Measurements from ENCODE around the gene ATAD2B.

ATAD2B gene

DNA sequence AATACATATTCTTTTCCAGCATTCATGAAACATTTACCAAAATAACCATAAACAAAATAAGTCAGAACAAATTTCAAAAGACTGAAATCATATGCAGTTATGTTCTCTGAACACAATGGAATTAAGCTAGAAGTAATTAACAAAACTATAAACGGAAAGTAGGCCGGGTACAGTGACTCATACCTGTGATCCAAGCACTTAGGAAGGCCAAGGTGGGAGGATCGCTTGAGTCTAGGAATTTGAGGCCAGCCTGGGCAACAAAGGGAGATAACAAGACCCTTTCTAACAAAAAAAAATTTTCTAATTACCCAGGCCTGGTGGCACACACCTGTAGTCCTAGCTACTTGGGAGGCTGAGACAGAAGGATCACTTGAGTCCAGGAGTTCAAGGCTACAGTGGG lies 14.9 kb downstream of the ATAD2B start:
- no peak for DNase-seq (ENCODE audit: low spot score)

DNA sequence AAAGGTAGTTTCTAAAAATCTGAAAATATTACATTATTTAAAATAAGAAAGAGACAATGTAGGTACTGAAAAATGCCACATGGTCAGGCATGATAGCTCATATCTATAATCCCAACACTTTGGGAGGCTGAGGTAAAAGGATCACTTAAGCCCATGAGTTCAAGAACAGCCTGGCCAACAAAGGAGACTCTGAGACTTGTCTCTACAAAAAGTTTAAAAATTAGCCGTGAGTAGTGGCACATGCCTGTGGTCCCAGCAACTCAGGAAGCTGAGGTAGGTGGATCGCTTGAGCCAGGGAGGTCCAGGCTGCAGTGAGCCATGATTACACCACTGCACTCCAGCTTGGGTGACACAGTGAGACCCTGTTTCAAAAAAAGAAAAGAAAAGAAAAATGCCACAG lies 21.8 kb downstream of the ATAD2B start:
- DNase-seq (ENCODE audit: low spot score), result no peak

DNA sequence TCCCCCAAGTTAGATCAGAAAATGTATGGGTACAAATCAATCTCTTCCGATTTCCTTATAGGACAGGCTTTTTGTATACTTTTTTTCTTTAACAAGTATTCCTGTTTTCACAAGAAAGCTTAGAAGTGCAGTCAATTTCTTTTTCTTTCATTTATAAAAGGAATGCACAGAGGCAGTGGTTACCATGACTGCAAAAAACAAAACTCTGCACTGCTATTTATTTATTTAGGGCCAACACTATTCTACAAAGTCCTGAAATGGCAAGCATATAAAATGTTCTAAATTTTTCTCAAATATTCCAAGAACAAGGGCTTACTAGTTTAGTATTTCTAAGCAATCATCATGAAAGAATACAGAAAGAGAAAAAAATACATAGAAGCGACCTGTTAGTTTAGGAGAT lies 22.2 kb downstream of the ATAD2B start:
- DNase-seq (ENCODE audit: low spot score), result no peak

DNA sequence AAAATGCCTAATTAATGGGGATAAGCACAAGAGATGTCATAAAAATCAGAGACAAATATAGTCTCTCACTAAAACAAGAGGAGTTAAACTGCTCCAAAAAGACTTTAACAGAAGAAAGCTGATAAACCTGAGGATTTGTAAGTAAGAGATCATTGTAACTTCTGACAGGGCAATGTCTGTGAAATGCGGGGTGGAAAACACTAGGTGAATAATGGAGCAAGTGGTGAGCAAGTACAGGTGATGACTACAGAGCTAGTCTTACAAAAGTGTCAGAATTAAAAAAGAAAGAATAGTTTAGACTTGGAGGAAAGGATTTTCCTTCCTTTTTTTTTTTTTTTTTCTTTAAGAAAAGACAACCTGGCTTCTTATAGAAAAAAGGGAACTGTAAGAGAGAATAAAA lies 22.7 kb downstream of the ATAD2B start:
- no peak for DNase-seq (ENCODE audit: low spot score)

DNA sequence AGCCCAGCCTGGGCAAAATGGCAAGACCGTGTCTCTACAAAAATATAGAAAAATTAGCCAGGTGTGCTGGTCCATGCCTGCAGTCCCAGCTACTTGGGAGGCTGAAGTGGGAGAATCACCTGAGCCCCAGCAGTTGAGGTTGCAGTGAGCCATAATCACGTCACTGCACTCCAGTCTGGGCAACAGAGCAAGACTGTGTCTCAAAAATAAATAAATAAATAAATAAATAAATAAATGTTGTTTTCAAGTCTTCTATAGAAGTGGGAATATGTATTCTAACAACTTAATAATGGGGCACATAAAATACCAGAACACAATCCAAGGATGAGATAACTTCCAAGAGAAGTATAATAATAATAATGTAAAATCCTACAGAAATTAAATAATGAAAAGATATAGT lies 23.9 kb downstream of the ATAD2B start:
- DNase-seq (ENCODE audit: low spot score), result no peak

DNA sequence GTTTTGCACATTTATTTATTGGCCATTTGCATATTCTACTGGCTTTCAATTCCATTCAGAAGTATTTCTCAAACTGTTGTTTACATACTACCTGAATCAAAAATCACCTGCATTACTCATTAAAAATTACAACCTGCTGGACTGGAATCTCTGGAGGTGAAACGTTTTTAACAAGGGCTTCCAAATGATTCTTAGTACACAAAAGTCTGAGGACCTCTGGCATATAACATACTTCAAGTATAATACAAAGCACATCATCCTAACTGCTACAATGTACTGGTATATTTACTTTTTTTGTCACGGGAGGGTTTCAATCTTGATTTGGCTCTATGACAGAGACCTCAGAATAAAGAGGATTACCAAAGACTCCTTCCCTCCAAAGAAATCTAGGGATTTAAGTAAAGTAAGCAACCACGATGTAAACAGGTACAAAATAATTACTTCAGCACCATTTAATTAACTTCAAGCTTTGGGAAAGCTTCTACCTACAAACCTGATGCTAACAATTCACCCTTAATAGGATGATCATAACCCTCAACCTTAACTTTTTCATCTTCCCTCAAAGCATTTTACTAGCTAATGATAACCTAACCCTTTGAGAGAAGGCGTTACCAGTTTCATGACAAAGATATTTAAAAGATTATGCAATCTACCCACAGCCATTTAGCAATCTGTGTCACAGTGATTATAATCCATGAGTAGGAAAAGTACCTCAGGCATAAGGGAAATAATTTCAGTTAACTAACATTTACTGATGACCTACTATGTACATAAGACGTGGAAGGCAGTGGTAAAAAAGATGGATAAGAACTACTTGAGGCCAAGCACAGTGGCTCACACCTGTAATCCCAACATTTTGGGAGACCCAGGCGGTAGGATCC lies 24.7 kb downstream of the ATAD2B start:
- no peak for DNase-seq (ENCODE audit: low spot score)

DNA sequence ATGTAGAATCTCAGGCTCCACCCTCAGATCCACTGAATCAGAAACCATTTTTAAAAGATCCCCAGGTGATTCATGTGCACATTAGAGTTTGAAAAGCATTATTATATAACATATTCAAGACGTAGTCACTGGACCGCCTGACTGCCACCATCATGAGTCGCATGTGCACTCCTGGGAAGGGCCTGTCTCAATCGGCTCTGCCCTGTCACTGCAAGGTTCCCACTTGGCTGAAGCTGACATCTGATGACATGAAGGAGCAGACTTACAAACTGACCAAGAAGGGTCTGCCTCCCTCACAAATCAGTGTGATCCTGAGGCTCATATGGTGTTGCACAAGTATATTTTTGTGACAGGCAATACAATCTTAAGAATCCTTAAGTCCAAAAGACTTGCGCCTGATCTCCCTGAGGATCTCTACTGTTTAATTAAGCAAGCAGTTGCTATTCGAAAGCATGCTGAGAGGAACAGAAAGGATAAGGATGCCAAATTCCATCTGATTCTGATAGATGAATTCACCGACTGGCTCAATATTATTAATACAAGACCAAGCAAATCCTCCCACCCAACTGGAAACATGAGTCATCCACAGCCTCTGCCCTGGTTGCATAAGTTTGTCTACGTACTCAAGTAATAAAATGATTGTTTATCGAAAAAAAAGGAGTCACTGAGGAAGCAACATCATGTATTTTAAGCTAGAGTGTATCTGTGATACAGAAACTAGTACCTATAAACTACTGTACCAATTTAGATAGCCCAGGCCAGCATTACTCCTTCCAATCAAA lies 26.2 kb downstream of the ATAD2B start:
- DNase-seq (ENCODE audit: low spot score), result no peak

DNA sequence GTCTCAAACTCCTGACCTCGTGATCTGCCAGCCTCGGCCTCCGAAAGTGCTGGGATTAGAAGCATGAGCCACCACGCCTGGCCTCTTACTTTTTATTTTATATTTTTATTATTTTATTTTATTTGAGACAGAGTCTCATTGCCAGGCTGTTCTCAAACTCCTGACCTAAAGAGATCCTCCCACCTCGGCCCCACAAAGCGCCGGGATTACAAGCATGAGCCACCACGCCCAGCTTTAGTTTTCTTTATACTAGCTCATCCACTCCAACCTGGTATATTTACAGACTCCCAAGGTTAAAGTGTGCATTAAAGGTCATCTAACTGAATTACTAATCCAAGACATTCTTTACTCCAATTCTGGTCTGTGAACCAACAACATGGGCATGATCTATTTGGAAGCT lies 26.8 kb downstream of the ATAD2B start:
- DNase-seq (ENCODE audit: low spot score), result no peak

DNA sequence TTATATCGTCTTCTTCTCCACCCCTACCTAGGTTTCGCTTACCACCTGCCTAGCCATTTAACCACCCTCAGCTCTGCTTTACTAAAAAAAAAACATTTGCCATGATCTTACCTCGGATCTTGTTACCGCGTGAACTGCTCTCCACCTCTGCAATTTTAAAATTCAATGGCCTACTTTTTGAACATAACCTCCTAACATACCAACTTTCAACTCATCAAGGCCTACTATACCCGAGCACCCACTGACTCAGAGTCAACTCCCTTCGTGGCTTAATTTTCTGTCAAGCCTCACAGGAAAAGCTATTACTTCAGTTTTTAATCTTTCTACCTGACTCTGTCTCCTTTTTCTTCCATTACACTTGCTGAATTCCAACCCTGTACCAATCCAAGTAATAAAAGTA lies 55.7 kb downstream of the ATAD2B start:
- DNase-seq (ENCODE audit: low spot score), result no peak

DNA sequence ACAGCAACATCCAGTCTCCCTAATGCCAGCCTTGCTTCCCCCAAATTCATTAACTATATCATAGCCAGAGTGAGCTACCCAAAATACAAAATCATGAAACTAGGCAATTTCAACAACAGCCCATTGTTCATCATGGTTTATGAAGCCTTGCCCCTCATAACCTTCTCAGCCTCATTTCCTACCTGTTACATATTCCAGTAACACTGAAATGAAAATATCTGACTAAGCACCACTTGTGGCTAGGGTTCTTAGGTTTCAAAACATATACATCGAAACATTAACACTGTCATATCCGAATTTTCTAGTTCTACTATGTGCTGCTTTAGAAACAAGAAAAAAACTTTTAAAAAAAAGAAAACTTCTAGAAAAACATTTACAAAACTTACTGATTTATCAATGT lies 59.5 kb downstream of the ATAD2B start:
- DNase-seq (ENCODE audit: low spot score), result no peak

DNA sequence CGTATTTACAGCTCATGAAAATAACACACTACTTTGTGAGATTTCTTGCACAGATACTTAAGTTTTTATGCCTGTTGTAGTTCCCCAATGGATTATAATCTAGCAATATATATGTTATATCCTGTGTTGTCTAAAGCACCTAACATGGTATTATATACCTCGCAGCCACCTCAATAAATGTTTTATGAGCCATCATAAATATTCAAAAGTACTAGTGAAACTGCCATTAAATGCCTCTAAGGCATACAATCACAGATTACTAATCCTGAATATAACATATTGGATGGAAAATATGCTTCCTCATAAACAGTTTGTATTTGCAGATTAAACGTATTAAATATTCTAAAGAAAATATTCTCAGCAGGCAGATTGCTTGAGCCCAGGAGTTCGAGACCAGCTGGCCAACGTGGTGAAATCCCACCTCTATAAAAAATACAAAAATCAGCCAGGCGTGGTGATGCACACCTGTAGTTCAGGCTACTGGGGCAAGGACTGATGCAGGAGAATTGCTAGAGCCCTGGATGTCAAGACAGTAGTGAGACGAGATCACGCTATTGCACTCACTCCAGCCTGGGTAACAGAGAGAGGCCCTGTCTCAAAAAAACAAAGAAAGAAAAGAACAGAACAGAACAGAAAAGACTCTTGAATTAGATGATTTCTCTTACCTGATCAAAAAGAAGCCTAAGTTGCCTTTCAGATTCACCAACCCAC lies 64.1 kb downstream of the ATAD2B start:
- no peak for DNase-seq (ENCODE audit: low spot score)

DNA sequence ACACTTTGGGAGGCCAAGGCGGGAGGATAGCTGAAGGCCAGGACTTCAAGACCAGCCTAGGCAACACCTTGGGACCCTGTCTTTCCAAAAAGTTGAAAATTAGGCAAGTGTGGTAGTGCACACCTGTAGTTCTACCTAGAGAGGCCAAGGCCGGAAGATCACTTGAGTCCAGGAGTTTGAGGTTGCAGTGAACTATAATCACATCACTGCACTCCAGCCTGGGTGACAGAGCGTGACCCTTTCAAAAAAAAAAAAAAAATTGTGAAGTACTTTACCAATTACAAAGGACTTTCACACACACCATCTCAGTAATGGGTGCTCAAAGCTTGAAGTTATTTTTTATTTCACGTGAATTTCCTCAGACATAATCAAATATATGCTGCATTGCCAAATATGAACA lies 65.0 kb downstream of the ATAD2B start:
- no peak for DNase-seq (ENCODE audit: low spot score)

DNA sequence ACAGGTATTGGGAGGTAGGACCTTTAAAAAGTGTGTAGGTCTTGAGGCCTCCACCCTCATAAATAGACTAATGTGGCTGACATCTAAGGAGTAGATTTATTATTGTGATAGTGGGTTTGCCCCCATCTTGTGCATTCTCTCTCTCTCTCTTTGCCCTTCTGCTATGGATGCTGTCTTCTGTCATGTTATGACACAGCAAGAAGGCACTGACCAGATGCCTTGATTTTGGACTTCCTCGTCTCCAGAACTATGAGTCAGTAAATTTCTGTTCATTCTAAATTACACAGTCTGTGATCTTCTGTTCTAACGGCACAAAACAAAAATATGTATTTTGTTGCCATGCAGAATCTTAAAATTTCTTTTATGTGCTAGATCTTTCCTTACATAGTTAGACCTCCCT lies 66.9 kb downstream of the ATAD2B start:
- DNase-seq (ENCODE audit: low spot score), result no peak

DNA sequence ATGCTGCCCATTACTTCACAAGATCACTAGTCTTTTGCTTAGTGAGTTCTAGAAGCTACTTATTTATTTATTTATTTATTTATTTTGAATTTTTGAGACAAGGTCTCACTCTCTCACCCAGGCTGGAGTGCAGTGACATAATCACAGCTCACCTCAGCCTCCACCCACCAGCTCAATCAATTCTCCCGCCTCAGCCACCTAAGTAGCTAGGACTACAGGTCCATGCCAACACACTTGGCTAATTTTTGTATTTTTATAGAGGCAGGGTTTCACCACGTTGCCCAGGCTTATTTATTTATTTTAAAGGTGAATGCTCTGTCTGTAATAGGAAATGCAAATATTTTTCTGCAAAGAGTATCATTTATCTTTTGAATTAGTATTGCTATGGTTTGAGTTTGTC lies 67.7 kb downstream of the ATAD2B start:
- no peak for DNase-seq (ENCODE audit: low spot score)

DNA sequence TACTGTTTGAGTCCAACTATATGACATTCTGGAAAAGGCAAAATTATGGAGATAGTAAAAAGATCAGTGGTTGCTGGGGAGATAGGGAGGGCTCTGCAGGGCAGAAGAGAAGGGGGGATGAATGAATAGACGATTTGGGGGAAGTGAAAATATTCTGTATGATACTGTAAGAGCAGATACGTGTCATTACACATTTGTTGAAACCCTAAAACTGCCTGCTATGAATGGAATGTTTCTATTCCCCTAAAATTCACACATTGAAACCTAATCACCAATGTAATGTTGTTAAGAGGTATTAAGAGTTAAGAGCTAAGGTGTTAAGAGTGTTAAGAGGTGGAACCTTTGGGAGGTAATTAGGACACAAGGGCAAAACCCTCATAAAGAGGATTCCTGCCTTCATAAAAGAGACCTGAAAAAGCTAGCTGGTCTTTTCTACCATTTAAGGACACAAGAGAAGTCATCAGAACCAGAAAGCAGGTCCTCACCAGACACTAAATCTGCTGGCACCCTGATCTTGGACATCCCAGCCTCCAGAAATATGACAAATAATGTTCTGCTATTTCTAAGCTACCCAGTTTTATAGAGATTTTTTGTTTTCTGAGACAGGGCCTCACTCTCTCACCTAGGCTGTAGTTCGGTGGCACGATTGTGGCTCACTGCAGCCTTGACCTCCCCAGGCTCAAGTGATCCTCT lies 76.2 kb downstream of the ATAD2B start:
- DNase-seq (ENCODE audit: low spot score), result no peak

DNA sequence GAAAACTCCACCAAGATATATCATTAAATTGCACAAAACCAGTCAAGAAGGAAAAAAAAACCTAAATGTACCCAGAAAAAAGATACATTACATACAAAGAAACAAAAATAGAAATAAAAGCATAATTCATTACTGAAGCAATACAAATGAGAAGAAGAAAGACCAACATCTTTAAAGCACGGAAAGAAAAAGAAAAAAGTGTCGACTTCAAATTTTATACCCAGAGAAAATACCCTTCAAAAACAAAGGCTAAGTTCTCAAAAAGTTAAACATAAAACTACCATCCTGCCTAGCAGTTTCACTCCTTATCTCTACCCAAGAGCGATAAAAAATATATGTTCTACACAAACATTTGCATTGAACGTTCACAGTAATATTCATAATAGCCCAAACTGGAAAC lies 82.0 kb downstream of the ATAD2B start:
- DNase-seq (ENCODE audit: low spot score), result no peak

DNA sequence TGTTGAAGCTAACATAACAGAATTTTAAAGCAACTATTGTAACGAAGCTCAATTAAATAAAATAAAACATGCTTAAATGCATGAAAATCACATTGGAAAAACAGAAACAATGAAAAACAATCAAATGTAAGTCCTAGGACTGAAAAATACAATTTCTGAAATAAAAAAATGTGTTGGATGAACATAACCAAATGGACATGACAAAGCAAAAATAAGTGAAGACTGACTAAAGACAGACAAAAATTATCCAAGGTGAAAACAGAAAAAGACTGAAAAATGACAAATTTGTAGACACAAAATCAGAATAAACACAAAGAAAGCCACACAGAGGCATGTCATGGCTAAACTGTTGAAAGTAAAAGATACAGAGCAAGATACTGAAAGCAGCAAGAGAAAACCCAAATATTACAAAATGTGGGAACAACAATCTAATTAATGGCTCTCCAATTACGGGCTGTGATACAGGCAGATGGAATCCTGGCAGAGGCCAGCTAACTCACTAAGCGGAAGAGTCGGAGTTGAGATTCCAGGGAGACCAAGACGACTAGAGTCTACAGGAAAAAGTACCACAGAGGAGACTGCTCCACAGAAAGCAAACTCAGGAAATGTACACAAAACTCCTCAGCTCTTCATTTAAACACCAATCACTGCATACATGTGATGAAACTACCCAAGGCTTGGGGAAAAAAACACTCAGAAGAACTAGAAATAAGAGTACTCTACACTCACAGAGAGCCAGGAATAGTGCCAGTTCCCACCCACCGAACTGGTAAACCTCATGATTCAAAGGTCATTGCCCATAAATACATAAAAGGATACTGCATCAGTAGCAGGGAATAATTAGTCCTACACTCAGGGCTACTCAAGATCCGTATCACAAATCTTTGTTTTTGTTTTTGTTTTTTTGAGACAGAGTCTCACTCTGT lies 83.6 kb downstream of the ATAD2B start:
- no peak for DNase-seq (ENCODE audit: low spot score)

DNA sequence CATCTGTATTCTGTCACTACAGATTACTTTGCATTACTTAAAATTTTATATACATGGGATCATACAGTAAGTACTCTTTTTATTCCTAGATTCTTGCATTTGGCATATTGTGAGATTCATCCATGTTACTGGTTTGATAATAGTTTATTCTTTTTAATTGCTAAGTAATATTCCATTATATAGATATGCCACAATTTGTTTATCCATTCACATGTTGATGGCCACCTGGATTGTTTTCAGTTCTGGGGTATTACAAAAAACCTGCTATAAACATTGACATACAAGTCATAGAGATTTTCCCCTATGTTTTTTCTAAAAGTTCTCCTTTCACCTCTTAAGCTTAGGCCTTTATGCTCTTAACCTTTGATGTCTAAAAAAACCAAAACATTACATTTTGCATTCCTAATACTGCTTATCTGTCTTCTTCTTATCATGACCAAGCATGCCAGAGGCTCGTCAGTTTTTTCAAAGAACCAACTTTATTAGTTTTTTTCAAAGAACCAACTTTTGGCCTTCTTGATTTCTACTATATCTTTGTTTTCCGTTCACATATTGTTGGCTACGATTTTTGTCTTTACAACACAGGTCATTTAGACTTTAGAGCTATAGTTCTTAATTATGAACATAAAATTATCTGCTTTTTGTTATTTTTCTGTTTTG lies 86.9 kb downstream of the ATAD2B start:
- no peak for DNase-seq (ENCODE audit: low spot score)

DNA sequence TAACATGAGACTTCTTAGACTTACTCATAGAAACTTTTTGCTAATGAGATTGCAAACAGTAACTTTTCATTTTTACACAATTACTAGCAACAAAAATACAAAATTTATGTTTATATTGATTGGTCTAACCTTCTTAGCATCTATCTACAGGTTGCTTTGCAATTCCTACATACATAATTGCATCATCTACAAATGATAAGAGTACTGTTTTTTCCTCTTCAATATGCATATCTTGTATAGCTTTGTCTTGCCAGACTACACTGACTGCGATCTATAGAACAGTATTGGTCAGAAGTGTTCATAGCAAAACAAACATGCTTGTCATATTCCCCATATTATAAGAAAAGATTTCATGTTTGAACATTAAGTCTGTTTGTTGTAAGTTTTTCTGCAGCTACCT lies 87.9 kb downstream of the ATAD2B start:
- no peak for DNase-seq (ENCODE audit: low spot score)

DNA sequence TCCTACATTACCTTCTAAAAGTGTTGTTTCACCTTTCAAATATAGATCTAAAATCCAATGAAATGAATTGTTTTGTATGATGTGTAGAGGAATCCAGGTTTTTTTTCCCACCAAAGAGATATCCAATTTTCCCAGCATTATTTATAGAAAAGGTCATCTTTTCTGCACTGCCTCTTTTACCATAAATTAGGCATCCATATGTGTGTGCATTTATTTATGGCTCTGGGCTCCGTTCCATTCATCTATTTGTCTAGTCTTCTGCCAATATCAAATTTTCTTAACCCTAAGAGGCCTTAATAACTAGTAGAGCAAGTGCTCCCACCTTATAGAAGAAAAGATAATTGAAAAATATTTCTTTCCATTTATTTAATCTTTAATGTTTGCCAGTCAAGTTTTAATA lies 88.3 kb downstream of the ATAD2B start:
- no peak for DNase-seq (ENCODE audit: low spot score)

DNA sequence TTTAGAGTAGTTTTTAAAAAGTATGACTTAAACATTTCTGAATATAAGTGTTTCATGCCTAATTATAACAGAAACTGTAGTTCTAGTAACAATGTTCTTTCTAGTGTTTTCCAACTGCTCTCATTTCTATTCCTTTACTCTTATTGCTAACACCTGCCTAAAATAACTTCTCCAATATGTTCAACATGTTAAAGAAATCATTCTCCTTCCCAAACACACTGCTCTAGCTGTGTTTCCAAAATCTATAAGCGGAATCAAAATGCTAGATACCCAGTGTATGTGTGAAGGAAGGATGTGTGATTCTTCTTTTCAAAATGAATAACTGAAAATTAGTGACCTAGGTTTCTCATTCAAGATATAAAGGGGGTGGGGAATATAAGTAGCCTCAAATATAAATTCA lies 89.1 kb downstream of the ATAD2B start:
- DNase-seq (ENCODE audit: low spot score), result no peak
